ENCODE measurements around the gene SMC5. TPM values are rescaled to one million over a fixed set of nuclear protein-coding genes. Genes with fewer than 3 reads are reported as not detected.

SMC5 gene
- total and polyA plus RNA-seq, 8 donors = 25.5 to 96.0 (median 74.2) TPM

- no peak for TF ChIP-seq CTCF (IDR thresholded peaks at IDR 0.05)
- Histone ChIP-seq H3K27ac (peak overlapping the region; percentile 94 to 95), H3K4me3 (peak overlapping the region; percentile 17 to 67), H3K9me3 (no peaks in the 10 kb centered on the region), H3K4me1 (peaks cover 19 to 49% of the 10 kb centered on the region in 2 donors), H3K27me3 (no peaks in the 10 kb centered on the region), H3K36me3 (peaks cover 0 to 10% of the 10 kb centered on the region in 2 donors)
- intact Hi-C loops (cut with DNase I) = no loop called here
- no peak for ATAC-seq
- DNase-seq = no peak
These were observed 1.3 kb upstream of the SMC5 start for GRCh38 chr9:70257502-70257901.

- ATAC-seq = peak; percentile 79
- TF ChIP-seq CTCF (IDR thresholded peaks at IDR 0.05) = no peak
- DNase-seq = peak in 3 of 4 donors; percentile 74 to 89 (median 84)
- no peaks in the 10 kb centered on the region for H3K27me3 ChIP-seq
- H3K4me3 ChIP-seq = peak overlapping the region; percentile 66 to 67
- intact Hi-C loops (cut with DNase I) = no loop called here
- peaks cover 0 to 10% of the 10 kb centered on the region in 2 donors for H3K36me3 ChIP-seq
- peak overlapping the region; percentile 94 to 95 for H3K27ac ChIP-seq
- no peaks in the 10 kb centered on the region for H3K9me3 ChIP-seq
- H3K4me1 ChIP-seq = peaks cover 25 to 55% of the 10 kb centered on the region in 2 donors
These were observed 637 bp upstream of the SMC5 start for GRCh38 chr9:70257991-70258691.

- Histone ChIP-seq H3K36me3 (peaks cover 0 to 13% of the 10 kb centered on the region in 2 donors), H3K4me1 (peaks cover 26 to 62% of the 10 kb centered on the region in 2 donors), H3K4me3 (peak overlapping the region; percentile 66 to 67), H3K9me3 (no peaks in the 10 kb centered on the region), H3K27ac (peak overlapping the region; percentile 94 to 95), H3K27me3 (no peaks in the 10 kb centered on the region)
- intact Hi-C loops (cut with DNase I) = no loop called here
- TF ChIP-seq CTCF (IDR thresholded peaks at IDR 0.05) = no peak
- DNase-seq = peak in 1 of 4 donors; percentile 40
- no peak for ATAC-seq
These were observed 679 bp downstream of the SMC5 start for GRCh38 chr9:70259512-70259802.

- Histone ChIP-seq H3K9me3 (no peaks in the 10 kb centered on the region), H3K4me1 (peaks cover 26 to 62% of the 10 kb centered on the region in 2 donors), H3K4me3 (peak overlapping the region; percentile 66 to 67), H3K27ac (peak overlapping the region; percentile 94 to 95), H3K36me3 (peaks cover 0 to 19% of the 10 kb centered on the region in 2 donors), H3K27me3 (no peaks in the 10 kb centered on the region)
- DNase-seq = peak in 1 of 4 donors; percentile 47
- no peak for TF ChIP-seq CTCF (IDR thresholded peaks at IDR 0.05)
- intact Hi-C loops (cut with DNase I) = loop anchor here in 1 of 2 donors (10.0 kb wide), 1 partner anchor 65 kb away; no protein-coding TSS in a partner anchor
- ATAC-seq = no peak
These were observed 1.2 kb downstream of the SMC5 start for GRCh38 chr9:70260007-70260443.

GRCh38 chr9:70260606-70261005 lies 1.8 kb downstream of the SMC5 start:
- no peaks in the 10 kb centered on the region for H3K27me3 ChIP-seq
- no peaks in the 10 kb centered on the region for H3K9me3 ChIP-seq
- DNase-seq (no peak), ATAC-seq (no peak)
- H3K4me3 ChIP-seq = peak overlapping the region in 1 of 2 donors; percentile 67
- no peak for TF ChIP-seq CTCF (IDR thresholded peaks at IDR 0.05)
- no peak overlapping the region for H3K27ac ChIP-seq
- intact Hi-C loops (cut with DNase I) = loop anchor here in 1 of 2 donors (10.0 kb wide), 1 partner anchor 64 kb away; no protein-coding TSS in a partner anchor
- H3K4me1 ChIP-seq = peaks cover 26 to 59% of the 10 kb centered on the region in 2 donors
- peaks cover 0 to 25% of the 10 kb centered on the region in 2 donors for H3K36me3 ChIP-seq

All from left lung (tissue), 10 donors.